Stimulated activated naive CD8-positive, alpha-beta T cell treated with anti-CD3 and anti-CD28 coated beads, Interleukin-15, amount 100 ng/mL, for 72 hours (primary cell): Measurements from ENCODE around the gene GRIK4.

Experiments used
- ATAC-seq: fragments of 150-1000 bp; cut with Tn5 transposase; 2 replicates; pipeline ENCODE4 v1.10.0; 2021; ENCODE audit warnings: mild to moderate bottlenecking, moderate library complexity
- DNase-seq, 2 donors: peaks; one replicate each; pipeline ENCODE4 v3.0.0; 2021 to 2022
- H3K27ac Mint-ChIP-seq, 2 donors: one replicate each; pipeline ENCODE4 v1.8.0; 2022; ENCODE audit warnings: mild to moderate bottlenecking in 2 of 2, mixed read lengths in 2 of 2, moderate library complexity in 2 of 2
- H3K27me3 Mint-ChIP-seq: one replicate; pipeline ENCODE4 v1.8.0; 2022; ENCODE audit warnings: mixed read lengths
- H3K4me1 Mint-ChIP-seq: one replicate; pipeline ENCODE4 v1.8.0; 2022; ENCODE audit warnings: mild to moderate bottlenecking, mixed read lengths
- H3K4me3 Mint-ChIP-seq, 2 donors: one replicate each; pipeline ENCODE4 v1.8.0; 2022; ENCODE audit warnings: mild to moderate bottlenecking in 2 of 2, mixed read lengths in 2 of 2, moderate library complexity in 1 of 2
- H3K9me3 Mint-ChIP-seq, 2 donors: one replicate each; pipeline ENCODE4 v1.8.0; 2022; ENCODE audit warnings: mixed read lengths in 2 of 2

Gene GRIK4

DNA sequence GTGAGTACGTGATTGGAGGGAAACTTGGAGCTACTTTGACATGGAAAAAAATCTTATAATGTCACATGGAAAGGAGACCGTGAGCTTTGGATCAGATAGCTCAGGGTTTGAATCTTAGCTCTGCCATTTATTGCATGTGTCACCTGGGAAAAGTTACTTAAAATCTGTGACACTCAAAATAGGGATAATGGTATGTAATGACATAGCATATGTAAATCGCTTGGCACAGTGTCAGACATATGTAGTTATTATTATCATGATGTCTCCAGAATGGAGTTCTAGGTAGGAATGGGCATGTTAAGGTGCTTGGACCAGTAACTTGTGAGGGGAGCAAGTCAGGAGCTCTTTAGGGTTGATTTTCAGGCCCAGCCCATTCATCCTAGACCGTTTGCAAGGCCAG lies 75.8 kb downstream of the GRIK4 start:
- Mint-ChIP-seq H3K4me3 (no peak overlapping the region), H3K9me3 (peaks cover 7 to 16% of the 10 kb centered on the region in 2 donors), H3K27me3 (peaks cover 55% of the 10 kb centered on the region), H3K27ac (no peak overlapping the region), H3K4me1 (no peaks in the 10 kb centered on the region)
- ATAC-seq (no peak), DNase-seq (no peak)

DNA sequence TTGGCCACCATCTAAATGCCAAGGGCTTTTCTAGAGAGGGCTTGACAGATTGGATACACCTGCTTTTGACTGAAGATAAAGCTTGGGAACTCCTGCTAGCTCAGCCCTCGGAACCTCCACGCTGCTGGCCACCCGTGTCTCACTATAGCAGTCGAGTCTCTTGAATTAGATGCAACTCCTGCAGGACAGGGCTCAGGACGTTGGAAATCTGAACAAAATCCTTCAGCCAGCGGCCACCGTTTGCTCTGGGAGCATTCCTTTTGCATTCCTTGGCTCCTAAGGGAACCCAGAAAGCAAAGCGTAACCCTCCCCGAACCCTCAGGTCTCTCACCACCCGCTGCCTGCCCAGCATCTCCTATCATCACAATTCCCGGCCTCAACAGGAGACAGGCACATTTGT lies 77.8 kb downstream of the GRIK4 start:
- H3K4me1 Mint-ChIP-seq, result no peaks in the 10 kb centered on the region
- no peak for DNase-seq
- H3K27ac Mint-ChIP-seq, result no peak overlapping the region
- no peak overlapping the region for H3K4me3 Mint-ChIP-seq
- no peak for ATAC-seq
- peaks cover under 1 to 2% of the 10 kb centered on the region in 2 donors for H3K9me3 Mint-ChIP-seq
- H3K27me3 Mint-ChIP-seq, result peaks cover 60% of the 10 kb centered on the region

DNA sequence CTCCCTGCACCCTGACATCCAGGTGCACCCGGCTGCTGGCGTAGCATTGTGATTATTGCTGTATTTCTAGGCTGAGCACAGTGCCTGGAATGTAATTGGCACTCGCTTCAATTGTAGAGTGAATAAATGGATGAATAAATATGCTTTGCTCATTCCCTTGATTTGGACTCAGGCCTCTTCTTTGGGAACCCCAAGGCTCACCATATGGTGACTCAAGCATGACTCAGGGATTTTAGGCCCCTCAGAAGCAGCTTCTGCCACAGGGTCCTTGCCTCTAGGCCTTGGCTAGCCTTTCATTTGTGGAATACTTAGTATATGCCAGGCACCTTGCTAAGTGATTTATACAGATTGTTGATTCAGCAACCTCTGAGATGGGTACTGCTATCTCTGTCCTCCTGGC lies 78.9 kb downstream of the GRIK4 start:
- Mint-ChIP-seq H3K4me3 (no peak overlapping the region), H3K9me3 (no peaks in the 10 kb centered on the region), H3K27ac (no peak overlapping the region), H3K27me3 (peaks cover 50% of the 10 kb centered on the region), H3K4me1 (no peaks in the 10 kb centered on the region)
- ATAC-seq, result no peak
- DNase-seq, result no peak

DNA sequence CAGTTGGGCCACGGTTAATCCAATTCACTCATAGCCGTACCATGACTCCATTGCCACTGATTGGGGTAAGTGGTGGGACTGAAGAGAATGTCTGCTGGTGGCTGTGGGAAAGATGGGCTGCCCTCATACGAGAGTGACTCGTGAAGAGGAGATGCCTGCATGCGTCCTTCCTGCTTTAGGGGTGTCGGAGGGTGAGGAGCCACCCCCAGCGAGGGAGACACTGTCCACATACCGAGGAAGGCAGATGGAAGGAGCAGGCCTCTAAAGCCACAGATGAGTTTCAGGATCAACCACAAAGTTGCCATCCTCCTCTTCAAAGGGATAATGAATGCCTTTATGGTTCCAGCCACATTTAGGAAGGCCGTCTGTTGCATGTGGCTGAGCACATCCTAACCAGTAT lies 83.2 kb downstream of the GRIK4 start:
- Mint-ChIP-seq H3K27ac (no peak overlapping the region), H3K4me3 (no peak overlapping the region), H3K9me3 (no peaks in the 10 kb centered on the region), H3K4me1 (no peaks in the 10 kb centered on the region), H3K27me3 (peaks cover 24% of the 10 kb centered on the region)
- no peak for ATAC-seq
- no peak for DNase-seq

DNA sequence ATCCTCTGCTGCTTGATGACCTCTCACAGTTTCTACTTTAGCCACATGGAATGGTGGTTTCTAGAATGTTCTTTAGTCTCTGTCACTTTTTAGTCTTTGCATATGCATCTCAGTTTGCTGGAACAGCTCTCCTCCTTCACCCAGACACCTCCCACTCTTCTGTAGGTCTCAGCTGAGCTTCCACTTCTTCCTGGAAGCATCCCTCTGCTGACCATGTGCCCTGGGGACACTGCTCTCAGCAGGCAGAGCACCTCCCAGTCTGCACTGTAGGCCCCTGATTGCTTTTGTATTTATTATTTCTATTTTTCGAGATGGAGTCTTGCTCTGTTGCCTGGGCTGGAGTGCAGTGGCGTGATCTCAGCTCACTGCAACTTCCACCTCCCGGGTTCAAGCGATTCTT lies 84.0 kb downstream of the GRIK4 start:
- H3K27me3 Mint-ChIP-seq, result peaks cover 24% of the 10 kb centered on the region

DNA sequence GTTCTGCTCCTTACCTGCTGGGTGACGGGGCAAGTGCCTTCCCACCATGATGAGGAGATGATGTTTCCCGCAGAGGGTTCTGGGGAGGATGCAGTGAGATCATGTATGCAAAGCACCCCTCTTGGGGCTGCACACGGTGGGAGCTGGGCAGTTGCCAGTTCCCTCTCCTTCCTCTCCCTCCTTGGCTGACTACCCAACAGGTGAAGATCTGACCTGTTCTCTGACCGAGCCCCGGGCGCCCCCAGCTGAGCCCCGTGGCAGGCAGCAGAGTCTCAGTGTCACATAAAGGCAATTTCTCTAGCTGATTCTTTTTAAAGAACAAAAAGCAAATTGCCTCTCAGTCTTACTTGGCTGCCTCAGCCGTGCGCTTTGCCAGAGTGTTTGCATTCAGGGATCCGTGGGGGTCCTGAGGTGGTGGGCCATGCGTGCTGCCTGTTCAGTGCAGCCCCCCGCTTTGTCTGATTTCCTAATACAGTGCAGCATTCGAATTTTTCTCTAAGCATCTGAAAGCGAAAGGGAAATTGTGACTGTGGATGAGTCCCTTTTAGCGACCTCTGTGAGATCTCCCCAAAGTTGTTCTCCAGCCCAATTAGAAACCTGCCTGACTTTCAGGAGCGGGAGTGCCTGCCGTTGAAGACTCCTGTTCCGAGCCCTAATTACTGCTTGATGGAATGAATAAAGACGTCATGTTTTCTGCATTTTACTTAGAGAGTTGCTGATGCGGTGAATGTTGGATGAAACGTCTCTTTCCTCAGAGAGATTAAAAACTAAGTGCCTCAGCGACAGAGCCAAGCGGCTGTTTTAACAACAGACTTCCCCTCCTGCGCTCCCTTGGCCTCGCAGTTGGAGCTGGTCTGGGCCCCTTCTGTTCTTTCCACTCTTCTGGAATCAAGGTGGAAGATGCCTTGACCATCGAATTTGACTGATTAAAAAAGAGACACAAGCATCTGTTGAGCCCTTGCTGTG lies 86.0 kb downstream of the GRIK4 start:
- ATAC-seq, result no peak
- H3K4me1 Mint-ChIP-seq, result no peaks in the 10 kb centered on the region

More for the DNA sequence above, 84.0 kb downstream of the GRIK4 start:
- H3K27ac Mint-ChIP-seq, result no peak overlapping the region
- no peak overlapping the region for H3K4me3 Mint-ChIP-seq
- H3K4me1 Mint-ChIP-seq, result no peaks in the 10 kb centered on the region
- H3K9me3 Mint-ChIP-seq, result no peaks in the 10 kb centered on the region
- no peak for ATAC-seq
- no peak for DNase-seq

DNA sequence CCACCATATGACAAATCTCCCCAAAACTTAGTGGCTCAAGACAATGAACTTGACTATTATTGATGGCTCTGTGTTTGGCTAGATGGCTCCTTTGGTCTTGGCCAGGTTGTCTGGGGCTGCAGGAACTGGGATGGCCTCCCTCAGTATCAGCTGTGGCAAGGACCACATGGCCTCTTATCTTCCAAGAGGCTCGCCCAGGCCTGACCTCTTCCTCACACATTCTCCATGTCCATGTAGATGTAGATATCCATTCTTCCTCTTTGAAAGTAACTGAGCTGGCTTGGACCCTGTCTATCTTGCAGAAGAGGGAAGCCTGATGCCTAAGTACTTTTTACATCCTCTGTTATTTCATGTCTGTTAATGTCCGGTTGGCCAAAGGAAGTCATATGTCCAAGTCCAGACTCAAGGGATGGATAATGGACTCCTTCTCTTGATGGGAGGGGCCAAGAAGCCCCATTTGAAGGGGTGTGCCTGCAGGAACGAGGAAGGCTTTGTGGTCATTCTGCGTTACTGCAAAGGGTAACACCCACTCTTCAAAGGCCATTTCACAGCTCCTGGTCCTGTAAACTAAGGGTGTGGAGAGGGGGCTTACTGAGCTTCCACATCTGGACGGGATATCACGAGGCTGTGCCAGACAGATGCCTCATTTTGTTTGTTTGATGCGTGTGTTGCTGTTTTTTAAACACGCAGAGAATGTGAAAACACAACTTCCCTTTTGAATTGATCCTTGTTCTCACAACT lies 87.1 kb downstream of the GRIK4 start:
- no peaks in the 10 kb centered on the region for H3K4me1 Mint-ChIP-seq
- no peak overlapping the region for H3K4me3 Mint-ChIP-seq
- DNase-seq, result no peak
- H3K9me3 Mint-ChIP-seq, result no peaks in the 10 kb centered on the region
- H3K27ac Mint-ChIP-seq, result peak overlapping the region in 1 of 2 donors; percentile 20
- H3K27me3 Mint-ChIP-seq, result peaks cover 13% of the 10 kb centered on the region
- ATAC-seq, result no peak

More for the DNA sequence above, 86.0 kb downstream of the GRIK4 start:
- no peak overlapping the region for H3K4me3 Mint-ChIP-seq
- no peak for DNase-seq
- H3K27me3 Mint-ChIP-seq, result peaks cover 21% of the 10 kb centered on the region
- H3K9me3 Mint-ChIP-seq, result no peaks in the 10 kb centered on the region
- H3K27ac Mint-ChIP-seq, result no peak overlapping the region

DNA sequence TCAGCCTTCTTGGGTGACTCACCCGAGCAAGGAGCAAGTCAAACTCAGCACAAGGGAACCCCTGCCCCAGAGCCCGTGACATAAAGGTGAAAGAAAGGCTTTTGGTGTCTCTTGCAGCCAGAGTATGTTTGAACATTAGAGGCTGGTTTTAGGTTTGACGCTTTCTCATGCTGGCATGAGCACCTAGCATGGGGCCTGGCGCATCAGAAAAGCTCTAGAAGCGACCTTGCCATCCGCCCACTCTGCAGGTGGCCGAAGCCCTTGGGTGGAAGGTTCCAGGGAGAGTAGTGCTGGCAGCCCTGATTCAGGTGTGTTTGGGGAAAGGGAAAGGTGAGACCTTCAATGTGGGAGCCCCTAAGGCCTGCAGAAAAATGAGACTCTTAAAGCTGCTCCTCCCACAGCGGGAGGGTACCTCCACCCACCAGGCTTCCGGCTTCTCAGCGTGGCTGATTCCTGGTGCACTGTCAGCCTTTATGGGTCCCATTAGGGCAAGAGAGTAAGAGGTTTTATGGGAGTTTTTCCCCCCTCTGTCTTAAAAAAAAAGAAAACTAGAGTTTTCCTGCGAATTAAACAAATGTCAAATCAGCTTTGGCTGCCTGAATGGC lies 88.4 kb downstream of the GRIK4 start:
- Mint-ChIP-seq H3K4me1 (no peaks in the 10 kb centered on the region), H3K9me3 (no peaks in the 10 kb centered on the region), H3K27me3 (peaks cover 11% of the 10 kb centered on the region), H3K4me3 (no peak overlapping the region), H3K27ac (no peak overlapping the region)
- DNase-seq, result no peak
- no peak for ATAC-seq

DNA sequence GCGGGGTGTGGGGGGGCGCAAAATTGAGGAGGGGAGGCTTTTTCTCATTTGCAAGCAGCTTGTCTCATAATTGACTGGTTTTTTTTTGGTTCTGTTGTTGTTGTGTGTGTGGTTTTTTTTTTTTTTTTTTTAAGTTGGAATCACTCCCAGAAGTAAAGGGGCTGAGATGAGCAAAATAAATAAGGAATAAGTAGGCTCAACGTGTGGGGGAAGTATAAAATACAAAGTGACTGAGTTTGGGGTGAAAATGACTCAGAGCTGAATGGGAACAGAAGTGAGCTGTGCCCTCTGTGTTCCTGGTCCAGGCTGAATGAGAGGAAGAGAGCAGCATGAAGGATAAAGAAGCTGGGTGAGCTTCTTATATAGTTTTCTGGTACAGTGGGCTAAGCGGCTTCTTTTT lies 90.0 kb downstream of the GRIK4 start:
- DNase-seq, result no peak

DNA sequence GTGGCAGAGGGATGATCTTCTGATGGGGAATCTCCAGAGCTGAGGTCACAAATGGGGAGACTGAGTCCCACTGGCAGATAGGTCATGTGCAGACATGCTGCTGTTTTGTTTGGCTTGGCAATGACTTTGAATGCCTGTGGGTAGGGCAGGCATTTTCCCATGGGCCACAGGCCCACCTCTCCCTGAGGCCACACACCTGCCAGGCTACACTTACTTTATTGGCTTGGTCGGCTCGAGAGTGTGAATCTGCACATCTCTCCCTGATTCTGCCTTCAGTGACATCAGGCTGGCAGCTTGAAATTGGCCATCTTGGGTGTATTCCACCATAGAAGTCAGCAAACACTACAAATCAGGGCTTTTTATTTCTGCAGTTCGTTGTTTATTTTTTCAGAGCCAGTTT lies 91.5 kb downstream of the GRIK4 start:
- Mint-ChIP-seq H3K4me3 (no peak overlapping the region), H3K27ac (no peak overlapping the region), H3K9me3 (no peaks in the 10 kb centered on the region), H3K27me3 (peaks cover 20% of the 10 kb centered on the region), H3K4me1 (no peaks in the 10 kb centered on the region)
- DNase-seq (no peak), ATAC-seq (no peak)

More for the DNA sequence above, 90.0 kb downstream of the GRIK4 start:
- H3K27me3 Mint-ChIP-seq, result peaks cover 14% of the 10 kb centered on the region
- H3K9me3 Mint-ChIP-seq, result no peaks in the 10 kb centered on the region
- H3K27ac Mint-ChIP-seq, result no peak overlapping the region
- ATAC-seq, result no peak
- no peak overlapping the region for H3K4me3 Mint-ChIP-seq
- H3K4me1 Mint-ChIP-seq, result no peaks in the 10 kb centered on the region

DNA sequence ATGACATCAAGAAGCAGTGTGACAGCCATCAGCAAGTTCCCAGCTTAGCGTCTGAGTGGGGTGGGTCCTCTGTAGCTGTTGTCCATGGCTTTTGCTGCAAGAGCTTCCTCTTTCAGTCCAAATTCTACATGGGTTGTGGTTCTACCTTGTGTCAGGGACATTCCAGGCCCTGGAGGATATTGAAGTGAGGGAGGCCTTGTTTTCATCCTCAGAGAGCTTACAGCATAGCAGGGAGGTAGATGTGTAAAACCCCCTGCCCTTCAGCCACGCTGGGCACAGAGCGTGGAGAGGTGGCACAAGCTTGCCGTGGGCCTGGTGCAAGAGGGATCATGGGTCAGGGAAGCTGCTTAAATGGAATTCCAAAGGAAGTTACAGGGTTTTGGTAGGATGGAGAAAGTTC lies 93.9 kb downstream of the GRIK4 start:
- peaks cover 20% of the 10 kb centered on the region for H3K27me3 Mint-ChIP-seq
- DNase-seq (no peak), ATAC-seq (no peak)
- no peaks in the 10 kb centered on the region for H3K9me3 Mint-ChIP-seq
- no peaks in the 10 kb centered on the region for H3K4me1 Mint-ChIP-seq
- no peak overlapping the region for H3K4me3 Mint-ChIP-seq
- H3K27ac Mint-ChIP-seq, result no peak overlapping the region

DNA sequence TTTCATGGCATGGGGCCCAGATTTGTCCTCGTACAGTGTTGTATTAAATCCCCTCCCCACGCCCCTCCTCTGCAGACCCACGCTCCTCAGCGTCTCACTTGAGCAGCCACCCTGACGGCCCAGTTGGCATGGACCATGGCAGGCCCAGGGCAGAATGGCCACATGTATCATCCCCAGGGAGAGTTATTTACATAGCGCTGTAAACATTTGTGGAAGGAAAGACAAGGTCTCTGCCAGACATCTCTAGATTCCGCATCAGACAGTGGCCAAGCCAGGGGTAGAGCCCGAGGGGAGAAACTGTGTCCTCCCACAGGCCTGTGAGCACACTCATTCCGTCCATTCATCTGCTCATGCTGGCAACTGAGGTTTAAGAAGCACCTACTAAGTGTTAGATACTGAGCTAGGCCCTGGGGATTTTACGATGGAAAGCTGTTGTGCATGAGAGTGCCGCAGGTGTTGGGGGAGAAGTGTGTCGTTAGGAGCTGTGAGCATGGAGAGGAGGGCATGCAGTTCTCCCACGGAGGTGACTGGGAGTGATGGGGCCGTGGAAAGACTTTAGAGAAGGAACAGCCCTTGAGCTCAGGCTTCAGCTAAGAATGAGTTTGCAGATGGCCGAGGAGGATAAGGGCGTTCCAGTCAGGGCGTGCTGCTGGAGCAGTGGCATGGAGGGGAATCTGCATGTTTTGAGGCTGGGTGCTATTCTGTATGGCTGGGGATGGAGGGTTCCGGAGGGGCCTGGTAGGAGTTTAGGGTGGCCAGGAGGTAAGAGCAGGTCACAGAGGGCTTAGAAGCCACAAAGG lies 94.9 kb downstream of the GRIK4 start:
- Mint-ChIP-seq H3K27ac (no peak overlapping the region), H3K4me3 (no peak overlapping the region), H3K27me3 (peaks cover 20% of the 10 kb centered on the region), H3K4me1 (no peaks in the 10 kb centered on the region), H3K9me3 (no peaks in the 10 kb centered on the region)
- DNase-seq, result no peak
- no peak for ATAC-seq

DNA sequence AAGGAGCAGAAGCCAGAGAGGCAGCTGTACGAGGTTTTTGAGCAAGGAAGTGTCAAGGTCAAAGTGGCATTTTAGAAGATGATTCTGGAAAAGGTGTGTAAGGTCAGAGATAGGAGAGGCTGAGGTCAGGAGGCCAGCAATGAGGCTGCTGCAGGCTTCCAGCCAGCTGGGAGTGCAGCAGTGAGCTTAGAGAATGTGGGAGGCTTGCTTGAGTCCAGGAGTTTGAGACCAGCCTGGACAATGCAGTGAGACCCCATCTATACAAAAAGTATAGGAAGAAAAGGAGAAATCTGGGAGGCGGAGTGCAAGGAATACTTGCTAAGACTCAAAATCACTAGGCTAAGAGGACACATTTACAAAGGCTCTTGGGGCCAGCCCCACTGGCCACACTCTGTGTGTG lies 96.5 kb downstream of the GRIK4 start:
- Mint-ChIP-seq H3K4me3 (no peak overlapping the region), H3K9me3 (no peaks in the 10 kb centered on the region), H3K27ac (peak overlapping the region in 1 of 2 donors; percentile 8), H3K27me3 (peaks cover 19% of the 10 kb centered on the region), H3K4me1 (peaks cover 7% of the 10 kb centered on the region)
- no peak for ATAC-seq
- DNase-seq, result no peak

DNA sequence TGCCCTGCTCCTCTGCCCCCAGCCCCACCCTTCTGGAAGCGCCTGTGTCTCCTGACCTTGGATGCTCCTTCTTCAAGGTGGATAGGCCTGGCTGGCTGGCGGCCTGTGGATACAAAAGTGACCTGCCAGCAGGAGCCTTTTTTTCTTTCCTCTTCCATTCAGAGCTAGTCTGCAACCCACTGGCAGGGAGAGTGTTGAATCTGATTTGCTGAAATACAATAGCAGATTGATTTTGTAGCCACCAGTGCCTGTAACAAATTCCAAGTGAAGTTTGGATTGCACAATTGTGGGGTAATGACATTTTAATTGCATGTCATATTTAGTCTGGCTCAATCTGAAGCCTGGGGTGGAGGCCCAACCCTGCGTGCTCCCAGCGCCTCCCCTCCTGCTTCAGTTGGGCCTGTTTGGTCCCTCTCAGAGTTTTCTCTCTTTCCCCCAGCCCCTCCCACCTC lies 97.2 kb downstream of the GRIK4 start:
- no peaks in the 10 kb centered on the region for H3K9me3 Mint-ChIP-seq
- H3K27ac Mint-ChIP-seq, result no peak overlapping the region
- ATAC-seq, result no peak

DNA sequence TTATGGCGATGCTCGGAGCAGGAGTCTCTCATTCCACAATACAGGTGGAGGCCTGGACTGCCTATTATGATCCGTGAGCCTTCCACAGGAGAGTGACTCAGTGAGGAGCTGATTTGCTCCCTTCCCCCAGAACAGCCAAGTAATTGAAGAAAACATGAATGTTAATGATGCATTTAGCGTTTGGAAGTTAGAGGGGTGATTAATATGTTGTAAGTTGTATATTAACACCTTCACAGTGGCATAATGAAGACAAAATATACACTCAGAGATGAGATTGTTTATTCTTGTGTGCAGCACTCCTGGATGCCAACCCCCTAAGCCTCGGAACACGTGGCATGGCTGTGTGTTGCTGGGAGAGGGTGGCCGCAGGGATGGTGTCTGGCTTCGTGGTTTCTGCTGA lies 98.6 kb downstream of the GRIK4 start:
- Mint-ChIP-seq H3K27ac (no peak overlapping the region), H3K27me3 (peaks cover 32% of the 10 kb centered on the region), H3K9me3 (no peaks in the 10 kb centered on the region), H3K4me1 (peaks cover 17% of the 10 kb centered on the region), H3K4me3 (no peak overlapping the region)
- ATAC-seq (no peak), DNase-seq (no peak)

More for the DNA sequence above, 97.2 kb downstream of the GRIK4 start:
- Mint-ChIP-seq H3K4me3 (no peak overlapping the region), H3K4me1 (peaks cover 12% of the 10 kb centered on the region), H3K27me3 (peaks cover 25% of the 10 kb centered on the region)
- DNase-seq, result no peak
